ENCODE measurements around the gene CNTNAP2. TPM values are rescaled to one million over a fixed set of nuclear protein-coding genes. Genes with fewer than 3 reads are reported as not detected.

CNTNAP2 gene
- total RNA-seq, 4 donors from 2014 or later = 0.25 to 0.89 (median 0.30) TPM; not detected in 1

- WGBS = 85% methylated on average over 18 of the region's 18 CpGs
- Histone ChIP-seq H3K4me1 (no peaks in the 10 kb centered on the region), H3K4me3 (no peak overlapping the region), H3K27ac (no peak overlapping the region), H3K27me3 (no peaks in the 10 kb centered on the region), H3K9me3 (no peaks in the 10 kb centered on the region), H3K36me3 (no peaks in the 10 kb centered on the region)
- DNase-seq (ENCODE audit: low spot score in 2 of 2) = no peak
- no peak for TF ChIP-seq CTCF (IDR thresholded peaks at IDR 0.05)
- no peak for TF ChIP-seq EP300 (IDR thresholded peaks at IDR 0.05)
- no peak for TF ChIP-seq POLR2AphosphoS5 (IDR thresholded peaks at IDR 0.05)
- TF ChIP-seq POLR2A (IDR thresholded peaks at IDR 0.05) = no peak
Measured at GRCh38 chr7:146787266-146787665, 670.7 kb downstream of the CNTNAP2 start.

- no peak overlapping the region for H3K4me3 ChIP-seq
- H3K4me1 ChIP-seq = no peaks in the 10 kb centered on the region
- no peaks in the 10 kb centered on the region for H3K36me3 ChIP-seq
- no peak overlapping the region for H3K27ac ChIP-seq
- no peaks in the 10 kb centered on the region for H3K9me3 ChIP-seq
- TF ChIP-seq POLR2AphosphoS5 (IDR thresholded peaks at IDR 0.05) = no peak
- no peak for TF ChIP-seq POLR2A (IDR thresholded peaks at IDR 0.05)
- TF ChIP-seq EP300 (IDR thresholded peaks at IDR 0.05) = no peak
- no peak for TF ChIP-seq CTCF (IDR thresholded peaks at IDR 0.05)
- 93% methylated on average over 7 of the region's 15 CpGs for WGBS
- no peak for DNase-seq (ENCODE audit: low spot score in 2 of 2)
- no peaks in the 10 kb centered on the region for H3K27me3 ChIP-seq
Measured at GRCh38 chr7:146788008-146788407, 671.4 kb downstream of the CNTNAP2 start.

DNA sequence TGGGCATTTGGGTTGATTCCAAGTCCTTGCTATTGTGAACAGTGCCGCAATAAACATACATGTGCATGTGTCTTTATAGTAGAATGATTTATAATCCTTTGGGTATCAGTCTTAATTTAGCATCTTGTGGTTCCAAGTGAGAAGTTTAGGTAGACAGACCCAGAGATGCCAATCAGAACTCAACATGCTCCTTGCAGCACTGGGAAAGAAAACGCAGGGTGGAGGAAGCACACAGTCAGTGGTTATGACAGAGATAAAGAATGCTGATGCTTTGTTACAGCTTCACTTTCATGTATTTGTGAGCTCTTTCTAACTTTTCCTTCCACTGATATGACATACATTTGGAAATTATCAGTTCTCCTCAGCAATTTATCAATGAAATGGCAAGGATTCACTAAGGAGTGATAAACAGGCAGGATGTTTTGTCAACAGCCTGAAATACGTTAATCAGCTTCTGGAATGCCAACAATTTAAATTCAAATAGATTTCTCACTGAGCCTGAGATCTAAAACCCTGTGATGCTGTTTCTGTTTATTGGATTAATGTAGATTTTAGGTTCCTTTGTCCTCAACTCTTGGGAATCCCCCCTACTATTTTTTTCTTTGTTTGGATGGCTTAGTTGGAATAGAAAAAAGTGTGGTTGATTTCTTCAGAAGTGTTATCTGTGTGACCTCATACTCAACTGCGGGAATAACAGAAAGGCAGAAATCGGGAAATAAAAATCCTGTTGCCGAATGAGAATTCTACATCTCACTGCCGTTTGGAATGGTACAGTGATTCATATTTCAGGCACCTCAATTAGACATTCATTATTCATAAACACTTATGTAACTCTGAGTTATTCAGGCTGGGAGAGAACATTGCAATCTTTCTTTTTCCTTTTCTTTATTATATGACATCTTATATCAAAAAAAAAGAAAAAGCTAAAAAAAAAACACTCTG lies 675.0 kb downstream of the CNTNAP2 start:
- peaks cover 4% of the 10 kb centered on the region for H3K9me3 ChIP-seq
- TF ChIP-seq CTCF (IDR thresholded peaks at IDR 0.05) = no peak
- TF ChIP-seq POLR2A (IDR thresholded peaks at IDR 0.05) = no peak
- TF ChIP-seq EP300 (IDR thresholded peaks at IDR 0.05) = no peak
- TF ChIP-seq POLR2AphosphoS5 (IDR thresholded peaks at IDR 0.05) = no peak
- H3K27me3 ChIP-seq = no peaks in the 10 kb centered on the region
- no peak overlapping the region for H3K4me3 ChIP-seq
- 46% methylated on average over 7 of the region's 7 CpGs for WGBS
- H3K27ac ChIP-seq = no peak overlapping the region
- no peaks in the 10 kb centered on the region for H3K36me3 ChIP-seq
- DNase-seq (ENCODE audit: low spot score in 2 of 2) = no peak
- H3K4me1 ChIP-seq = no peaks in the 10 kb centered on the region

DNA sequence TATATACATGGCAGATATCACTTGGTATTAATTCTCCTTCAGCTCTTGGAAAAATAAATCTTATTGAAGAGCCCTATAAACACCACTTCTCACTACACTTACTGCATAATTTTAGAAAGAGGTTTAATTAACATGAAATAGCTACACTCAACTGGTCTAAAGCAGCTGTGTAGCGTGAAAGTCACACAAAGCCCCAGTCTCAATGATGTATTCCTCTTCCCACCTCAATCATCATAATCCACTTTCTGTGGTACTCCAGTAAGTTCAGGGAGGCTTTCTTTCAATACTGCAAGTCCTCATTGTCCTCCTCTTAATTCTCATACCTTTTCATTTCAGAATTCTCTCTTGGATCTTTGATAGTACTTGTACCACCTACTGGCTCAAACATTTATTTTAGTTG lies 688.0 kb downstream of the CNTNAP2 start:
- TF ChIP-seq EP300 (IDR thresholded peaks at IDR 0.05) (no peak), POLR2A (IDR thresholded peaks at IDR 0.05) (no peak), POLR2AphosphoS5 (IDR thresholded peaks at IDR 0.05) (no peak), CTCF (IDR thresholded peaks at IDR 0.05) (no peak)
- Histone ChIP-seq H3K9me3 (peaks cover 9% of the 10 kb centered on the region), H3K27me3 (no peaks in the 10 kb centered on the region), H3K27ac (no peak overlapping the region), H3K4me3 (no peak overlapping the region), H3K4me1 (no peaks in the 10 kb centered on the region), H3K36me3 (no peaks in the 10 kb centered on the region)
- DNase-seq (ENCODE audit: low spot score in 2 of 2) = no peak
- 90% methylated on average over 1 of the region's 1 CpG for WGBS

GRCh38 chr7:146805082-146805481 lies 688.5 kb downstream of the CNTNAP2 start:
- Histone ChIP-seq H3K27ac (no peak overlapping the region), H3K27me3 (no peaks in the 10 kb centered on the region), H3K36me3 (no peaks in the 10 kb centered on the region), H3K4me1 (no peaks in the 10 kb centered on the region), H3K4me3 (no peak overlapping the region), H3K9me3 (peaks cover 9% of the 10 kb centered on the region)
- no peak for DNase-seq (ENCODE audit: low spot score in 2 of 2)
- TF ChIP-seq POLR2A (IDR thresholded peaks at IDR 0.05) (no peak), EP300 (IDR thresholded peaks at IDR 0.05) (no peak), CTCF (IDR thresholded peaks at IDR 0.05) (no peak)
- 72% methylated on average over 1 of the region's 1 CpG for WGBS

Measured in suprapubic skin (tissue), 4 donors.